ENCODE results near the gene NR5A1. TPM values are rescaled to one million over a fixed set of nuclear protein-coding genes. Genes with fewer than 3 reads are reported as not detected.

NR5A1 gene
- total RNA-seq, 1 donor from 2014 or later, result 0.96 TPM

DNA sequence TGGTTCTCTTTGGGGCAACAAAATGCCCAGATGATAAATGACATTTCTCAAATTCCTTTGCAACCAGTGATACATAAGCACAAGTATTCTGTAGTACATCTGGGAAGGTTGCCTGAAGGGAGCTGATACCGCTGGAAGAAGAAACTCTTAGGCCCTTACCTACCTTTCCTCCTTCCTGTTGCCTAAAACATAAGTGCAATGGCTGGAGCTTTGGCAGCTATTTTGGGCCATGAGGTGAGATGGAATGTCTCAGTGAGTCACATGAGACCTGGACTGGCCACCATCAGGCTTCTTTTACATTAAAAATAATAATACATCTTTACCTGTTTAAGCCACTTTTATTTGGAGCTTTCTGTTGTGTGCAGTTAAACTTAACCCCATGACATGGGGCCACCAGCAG lies 68.1 kb downstream of the NR5A1 start:
- no peak for DNase-seq (ENCODE audit: low spot score in 2 of 2)
- Histone ChIP-seq H3K27me3 (no peaks in the 10 kb centered on the region), H3K27ac (no peak overlapping the region), H3K9me3 (peaks cover 0 to 3% of the 10 kb centered on the region in 2 donors), H3K4me3 (no peak overlapping the region), H3K36me3 (no peaks in the 10 kb centered on the region), H3K4me1 (no peaks in the 10 kb centered on the region)
- intact Hi-C loops (cut with DNase I), result no loop called here
- TF ChIP-seq, protein P1, sequence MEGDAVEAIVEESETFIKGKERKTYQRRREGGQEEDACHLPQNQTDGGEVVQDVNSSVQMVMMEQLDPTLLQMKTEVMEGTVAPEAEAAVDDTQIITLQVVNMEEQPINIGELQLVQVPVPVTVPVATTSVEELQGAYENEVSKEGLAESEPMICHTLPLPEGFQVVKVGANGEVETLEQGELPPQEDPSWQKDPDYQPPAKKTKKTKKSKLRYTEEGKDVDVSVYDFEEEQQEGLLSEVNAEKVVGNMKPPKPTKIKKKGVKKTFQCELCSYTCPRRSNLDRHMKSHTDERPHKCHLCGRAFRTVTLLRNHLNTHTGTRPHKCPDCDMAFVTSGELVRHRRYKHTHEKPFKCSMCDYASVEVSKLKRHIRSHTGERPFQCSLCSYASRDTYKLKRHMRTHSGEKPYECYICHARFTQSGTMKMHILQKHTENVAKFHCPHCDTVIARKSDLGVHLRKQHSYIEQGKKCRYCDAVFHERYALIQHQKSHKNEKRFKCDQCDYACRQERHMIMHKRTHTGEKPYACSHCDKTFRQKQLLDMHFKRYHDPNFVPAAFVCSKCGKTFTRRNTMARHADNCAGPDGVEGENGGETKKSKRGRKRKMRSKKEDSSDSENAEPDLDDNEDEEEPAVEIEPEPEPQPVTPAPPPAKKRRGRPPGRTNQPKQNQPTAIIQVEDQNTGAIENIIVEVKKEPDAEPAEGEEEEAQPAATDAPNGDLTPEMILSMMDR (IDR thresholded peaks at IDR 0.05), result no peak

- no peak overlapping the region for H3K27ac ChIP-seq
- no peaks in the 10 kb centered on the region for H3K4me1 ChIP-seq
- DNase-seq (ENCODE audit: low spot score in 2 of 2), result peak in 1 of 2 donors; percentile 40
- TF ChIP-seq, protein P1 (IDR thresholded peaks at IDR 0.05), result no peak
- H3K4me3 ChIP-seq, result no peak overlapping the region
- H3K9me3 ChIP-seq, result peaks cover 0 to 3% of the 10 kb centered on the region in 2 donors
- H3K27me3 ChIP-seq, result no peaks in the 10 kb centered on the region
- H3K36me3 ChIP-seq, result no peaks in the 10 kb centered on the region
- intact Hi-C loops (cut with DNase I), result no loop called here
Observed at GRCh38 chr9:124438091-124438490, 69.1 kb downstream of the NR5A1 start.

- TF ChIP-seq, protein P1 (IDR thresholded peaks at IDR 0.05), result no peak
- Histone ChIP-seq H3K36me3 (no peaks in the 10 kb centered on the region), H3K27ac (no peak overlapping the region), H3K27me3 (no peaks in the 10 kb centered on the region), H3K4me1 (no peaks in the 10 kb centered on the region), H3K9me3 (no peaks in the 10 kb centered on the region), H3K4me3 (no peak overlapping the region)
- DNase-seq (ENCODE audit: low spot score in 2 of 2), result no peak
- intact Hi-C loops (cut with DNase I), result no loop called here
Observed at GRCh38 chr9:124437086-124437485, 70.1 kb downstream of the NR5A1 start.

- Histone ChIP-seq H3K27me3 (no peaks in the 10 kb centered on the region), H3K27ac (no peak overlapping the region), H3K9me3 (no peaks in the 10 kb centered on the region), H3K4me3 (no peak overlapping the region), H3K36me3 (no peaks in the 10 kb centered on the region), H3K4me1 (no peaks in the 10 kb centered on the region)
- intact Hi-C loops (cut with DNase I), result no loop called here
- TF ChIP-seq, protein P1 (IDR thresholded peaks at IDR 0.05), result no peak
- no peak for DNase-seq (ENCODE audit: low spot score in 2 of 2)
Observed at GRCh38 chr9:124436320-124436719, 70.9 kb downstream of the NR5A1 start.

Other genes with a start within 250 kb of the NR5A1 start
- 6.7 TPM for gene NEK6, start 249.4 kb downstream of the NR5A1 start, total RNA-seq
- gene PSMB7, start 92.0 kb downstream of the NR5A1 start, total RNA-seq, result 21.1 TPM
- gene ADGRD2, start 56.9 kb downstream of the NR5A1 start, total RNA-seq, result not detected